ENCODE data around the gene EHMT2. TPM values are rescaled to one million over a fixed set of nuclear protein-coding genes. Genes with fewer than 3 reads are reported as not detected.
A peak's percentile ranks its signal among the peaks of the same experiment; 100 is the strongest.

EHMT2 gene
- total RNA-seq, 1 experiment from 2014 or later, result 137 TPM

GRCh38 chr6:31899215-31899614 is 1.7 kb upstream of the EHMT2 start:
- POLR2A ChIA-PET, result interaction anchor here (0.6 kb wide), 1 partner anchor 64 kb away, joined by 3 read pairs; no protein-coding TSS in a partner anchor

GRCh38 chr6:31898383-31899011 is 999 bp upstream of the EHMT2 start:
- CTCF ChIA-PET, result interaction anchor here (0.6 to 2.6 kb wide), 14 partner anchors 10 to 522 kb away, joined by 3 to 22 read pairs (median 4); partner anchors contain the start of gene LSM2
- H3K4me3 Mint-ChIP-seq, result peak overlapping the region; percentile 96
- POLR2A ChIA-PET, result interaction anchor here (0.6 to 2.1 kb wide), 5 partner anchors 54 to 1391 kb away, joined by 3 to 6 read pairs (median 3); partner anchors contain the start of gene HSPA1B
- peaks cover 23% of the 10 kb centered on the region for H3K4me1 Mint-ChIP-seq
- peaks cover 20% of the 10 kb centered on the region for H3K36me3 Mint-ChIP-seq
- TF ChIP-seq ATF1 (CRISPR knock-in tag; IDR thresholded peaks at IDR 0.05) (no peak), AR (CRISPR knock-in tag; IDR thresholded peaks at IDR 0.05) (no peak), IRF1 (CRISPR knock-in tag; IDR thresholded peaks at IDR 0.05) (no peak), ZNF263 (CRISPR knock-in tag; IDR thresholded peaks at IDR 0.05; ENCODE audit: low read depth) (no peak), USF1 (CRISPR knock-in tag; IDR thresholded peaks at IDR 0.05) (no peak), ATF3 (CRISPR knock-in tag; conservative IDR thresholded peaks at IDR 0.05) (no peak), ESRRA (CRISPR knock-in tag; IDR thresholded peaks at IDR 0.05; ENCODE audit: borderline replicate concordance) (no peak), MXD4 (CRISPR knock-in tag; IDR thresholded peaks at IDR 0.05; ENCODE audit: borderline replicate concordance) (no peak), TEAD4 (CRISPR knock-in tag; IDR thresholded peaks at IDR 0.05) (no peak), ZMAT4 (CRISPR knock-in tag; IDR thresholded peaks at IDR 0.05) (no peak), RELA (CRISPR knock-in tag; IDR thresholded peaks at IDR 0.05; ENCODE audit: borderline replicate concordance) (no peak), EMX1 (CRISPR knock-in tag; IDR thresholded peaks at IDR 0.05) (no peak)
- peak overlapping the region; percentile 96 for H3K27ac Mint-ChIP-seq
- no peaks in the 10 kb centered on the region; the same call in 1 of the 2 replicates for H3K27me3 Mint-ChIP-seq (ENCODE audit: low read depth)
- ATAC-seq (peak; percentile 34), DNase-seq (ENCODE audit: low spot score) (no peak)
- H3K9me3 Mint-ChIP-seq, result no peaks in the 10 kb centered on the region

More at GRCh38 chr6:31899215-31899614, 1.7 kb upstream of the EHMT2 start:
- Mint-ChIP-seq H3K27ac (peak overlapping the region; percentile 53), H3K36me3 (peaks cover 16% of the 10 kb centered on the region), H3K27me3 (ENCODE audit: low read depth) (no peaks in the 10 kb centered on the region; the same call in none of the 2 replicates), H3K9me3 (no peaks in the 10 kb centered on the region), H3K4me3 (peak overlapping the region; percentile 41), H3K4me1 (peaks cover 23% of the 10 kb centered on the region)
- DNase-seq (ENCODE audit: low spot score) (no peak), ATAC-seq (no peak)
- CTCF ChIA-PET, result interaction anchor here (0.6 to 2.6 kb wide), 4 partner anchors 25 to 521 kb away, joined by 4 to 22 read pairs (median 13); no protein-coding TSS in a partner anchor
- TF ChIP-seq MAX (CRISPR knock-in tag; IDR thresholded peaks at IDR 0.05) (no peak), PREB (CRISPR knock-in tag; IDR thresholded peaks at IDR 0.05; ENCODE audit: borderline replicate concordance) (no peak), TEAD4 (CRISPR knock-in tag; IDR thresholded peaks at IDR 0.05) (no peak), PRRX2 (CRISPR knock-in tag; IDR thresholded peaks at IDR 0.05) (no peak), ZNF138 (CRISPR knock-in tag; conservative IDR thresholded peaks at IDR 0.05) (no peak), NR2C2 (CRISPR knock-in tag; IDR thresholded peaks at IDR 0.05) (no peak), FOXJ3 (CRISPR knock-in tag; IDR thresholded peaks at IDR 0.05; ENCODE audit: borderline replicate concordance) (no peak), TP53 (CRISPR knock-in tag; IDR thresholded peaks at IDR 0.05) (no peak), CREB1 (CRISPR knock-in tag; IDR thresholded peaks at IDR 0.05) (no peak), ATF1 (CRISPR knock-in tag; IDR thresholded peaks at IDR 0.05) (no peak), FOXP1 (CRISPR knock-in tag; IDR thresholded peaks at IDR 0.05; ENCODE audit: borderline replicate concordance) (no peak), IRF2 (CRISPR knock-in tag; IDR thresholded peaks at IDR 0.05; ENCODE audit: borderline replicate concordance, low read depth) (no peak), JAZF1 (CRISPR knock-in tag; IDR thresholded peaks at IDR 0.05) (no peak), GTF2I (CRISPR knock-in tag; conservative IDR thresholded peaks at IDR 0.05) (no peak), TCF7 (CRISPR knock-in tag; IDR thresholded peaks at IDR 0.05; ENCODE audit: low read depth) (no peak), ETV6 (CRISPR knock-in tag; IDR thresholded peaks at IDR 0.05) (no peak)
- TF ChIP-seq, protein P1, sequence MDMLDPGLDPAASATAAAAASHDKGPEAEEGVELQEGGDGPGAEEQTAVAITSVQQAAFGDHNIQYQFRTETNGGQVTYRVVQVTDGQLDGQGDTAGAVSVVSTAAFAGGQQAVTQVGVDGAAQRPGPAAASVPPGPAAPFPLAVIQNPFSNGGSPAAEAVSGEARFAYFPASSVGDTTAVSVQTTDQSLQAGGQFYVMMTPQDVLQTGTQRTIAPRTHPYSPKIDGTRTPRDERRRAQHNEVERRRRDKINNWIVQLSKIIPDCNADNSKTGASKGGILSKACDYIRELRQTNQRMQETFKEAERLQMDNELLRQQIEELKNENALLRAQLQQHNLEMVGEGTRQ (CRISPR knock-in tag; IDR thresholded peaks at IDR 0.05), result no peak

Data from WTC11 (cell line).